ENCODE measurements around the gene GDAP2. TPM values are rescaled to one million over a fixed set of nuclear protein-coding genes. Genes with fewer than 3 reads are reported as not detected.

GDAP2 gene, protein sequence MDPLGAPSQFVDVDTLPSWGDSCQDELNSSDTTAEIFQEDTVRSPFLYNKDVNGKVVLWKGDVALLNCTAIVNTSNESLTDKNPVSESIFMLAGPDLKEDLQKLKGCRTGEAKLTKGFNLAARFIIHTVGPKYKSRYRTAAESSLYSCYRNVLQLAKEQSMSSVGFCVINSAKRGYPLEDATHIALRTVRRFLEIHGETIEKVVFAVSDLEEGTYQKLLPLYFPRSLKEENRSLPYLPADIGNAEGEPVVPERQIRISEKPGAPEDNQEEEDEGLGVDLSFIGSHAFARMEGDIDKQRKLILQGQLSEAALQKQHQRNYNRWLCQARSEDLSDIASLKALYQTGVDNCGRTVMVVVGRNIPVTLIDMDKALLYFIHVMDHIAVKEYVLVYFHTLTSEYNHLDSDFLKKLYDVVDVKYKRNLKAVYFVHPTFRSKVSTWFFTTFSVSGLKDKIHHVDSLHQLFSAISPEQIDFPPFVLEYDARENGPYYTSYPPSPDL
- 6.3 to 8.2 TPM (median 7.4 TPM) in 5 replicates for total RNA-seq (2022; extraction: Qiagen RNA extraction)

DNA sequence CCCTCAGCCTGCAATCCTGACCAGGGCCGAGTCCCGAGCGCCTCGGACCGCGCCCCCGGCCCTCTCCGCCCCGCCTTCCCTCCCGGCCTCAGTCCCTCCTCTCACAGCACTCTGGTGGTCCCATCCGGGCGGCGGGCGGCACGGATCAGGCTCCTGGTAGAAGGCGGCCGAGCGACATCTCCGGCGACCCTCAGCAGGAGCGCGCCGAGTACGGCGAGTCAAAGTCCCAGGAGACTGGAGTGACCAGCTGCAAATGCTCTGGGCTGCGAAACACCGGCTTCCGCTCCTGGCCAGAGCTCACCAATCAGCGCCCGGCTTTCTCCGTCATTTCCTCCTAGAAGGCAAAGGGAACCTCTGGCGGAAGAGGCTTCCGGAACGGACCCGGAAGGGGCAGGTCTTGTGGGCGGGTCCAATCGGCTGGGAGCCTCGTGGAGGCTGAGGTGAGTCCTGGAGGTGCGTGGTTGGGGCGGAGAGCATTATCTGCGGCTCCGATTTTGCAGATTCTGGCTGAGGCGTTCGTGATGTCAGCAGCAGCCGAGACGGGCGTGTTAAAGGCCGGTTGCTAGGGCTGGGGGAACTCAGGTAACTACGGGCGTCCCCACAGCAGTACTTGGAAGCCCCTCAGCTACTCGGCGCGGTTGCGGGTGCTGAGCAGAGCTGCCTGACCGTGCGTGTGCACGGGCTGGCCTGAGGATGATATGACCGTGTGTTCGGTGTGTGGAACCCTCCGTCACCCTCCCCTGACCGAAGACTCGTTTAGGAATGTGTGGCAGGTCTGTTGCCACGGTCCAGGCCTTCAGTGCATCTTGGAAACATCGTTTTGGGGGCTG, at the start of gene GDAP2, which contains the start of gene WDR3:
TSS of gene GDAP2 (minus strand) at position 279 of the 830 bp plus-strand sequence. CDS start 9,264 bp downstream, outside the sequence.
TSS of gene WDR3 (plus strand) at position 397 of the 830 bp plus-strand sequence. CDS start 3,581 bp downstream, outside the sequence.

Other genes with a start within 250 kb of the GDAP2 start
- 24.8 to 33.6 TPM (median 27.0 TPM) in 5 replicates for gene WDR3, start 118 bp upstream of the GDAP2 start, total RNA-seq (2022; extraction: Qiagen RNA extraction)

Measured in A549 treated with Mapracorat at 1 μM for 4 hours (cell line).